Hindlimb muscle (tissue), 1 donor: ENCODE measurements around the gene HSPB2. TPM values are rescaled to one million over a fixed set of nuclear protein-coding genes. Genes with fewer than 3 reads are reported as not detected.
"Not testable (repeated sequence)": the region's sequence is repeated elsewhere in the genome, so short reads cannot be mapped to it uniquely, and the experiment has no call there.

Source experiments
- DNase-seq: peaks from one replicate; pipeline ENCODE4 v3.0.0-alpha.2; 2013
- polyA plus RNA-seq: library from polyadenylated mRNA; unstranded; fragments of 120-200 nt; gene quantifications from one replicate; pipeline ENCODE4 v1.2.1, GENCODE V29; 2013; ENCODE audit not compliant: insufficient read length

The HSPB2 gene
- polyA plus RNA-seq: 101 TPM

- no peak for DNase-seq
These were observed at the start of gene HSPB2 for GRCh38 chr11:111912535-111912934. Gene HSPB2, plus strand, starts transcription at chr11:111912734. Its CDS starts 96 bp downstream, at chr11:111912830.

- no peak for DNase-seq
These were observed 42.4 kb upstream of the HSPB2 start for GRCh38 chr11:111870113-111870512.

- no peak for DNase-seq
These were observed 42.0 kb upstream of the HSPB2 start for GRCh38 chr11:111870522-111870885.

- peak; percentile 89 for DNase-seq
These were observed 41.4 kb upstream of the HSPB2 start, which contains the start of gene ALG9 for GRCh38 chr11:111870886-111871692. Gene ALG9, minus strand, starts transcription at chr11:111871581. Its CDS starts 99 bp downstream, at chr11:111871482.

- DNase-seq: no peak
These were observed 40.8 kb upstream of the HSPB2 start for GRCh38 chr11:111871693-111872161.

- no peak for DNase-seq
These were observed 34.1 kb upstream of the HSPB2 start for GRCh38 chr11:111878385-111878848.

GRCh38 chr11:111878849-111879636, 33.5 kb upstream of the HSPB2 start, which contains the start of the genes CFAP68 and FDXACB1:
Gene CFAP68, plus strand, starts transcription at chr11:111879541. Its CDS starts 20 bp downstream, at chr11:111879561.
Gene FDXACB1, minus strand, starts transcription at chr11:111879165. Its CDS starts 33 bp downstream, at chr11:111879132.
- DNase-seq: peak; percentile 96

- peak; percentile 11 for DNase-seq
These were observed 32.9 kb upstream of the HSPB2 start for GRCh38 chr11:111879637-111879960.

GRCh38 chr11:111882202-111882601, 30.3 kb upstream of the HSPB2 start:
- no peak for DNase-seq

- DNase-seq: not testable (repeated sequence)
These were observed 27.5 kb upstream of the HSPB2 start for GRCh38 chr11:111885053-111885452.

- DNase-seq: no peak
These were observed 26.5 kb upstream of the HSPB2 start for GRCh38 chr11:111886032-111886431.

- no peak for DNase-seq
These were observed 25.7 kb upstream of the HSPB2 start for GRCh38 chr11:111886844-111887243.

- DNase-seq: no peak
These were observed 7.1 kb upstream of the HSPB2 start for GRCh38 chr11:111905411-111905810.

GRCh38 chr11:111906680-111907079, 5.9 kb upstream of the HSPB2 start:
- no peak for DNase-seq

- DNase-seq: no peak
These were observed 3.8 kb upstream of the HSPB2 start for GRCh38 chr11:111908639-111909305.

GRCh38 chr11:111909378-111909777, 3.2 kb upstream of the HSPB2 start:
- DNase-seq: no peak

GRCh38 chr11:111910676-111911562, 1.6 kb upstream of the HSPB2 start:
- no peak for DNase-seq

GRCh38 chr11:111911563-111912401, 752 bp upstream of the HSPB2 start, which contains the start of gene CRYAB:
Gene CRYAB, minus strand, starts transcription at chr11:111911770. Its CDS starts 46 bp downstream, at chr11:111911724.
- DNase-seq: peak; percentile 84

- DNase-seq: no peak
These were observed 712 bp downstream of the HSPB2 start for GRCh38 chr11:111913031-111913861.

- DNase-seq: no peak
These were observed 1.5 kb downstream of the HSPB2 start for GRCh38 chr11:111913997-111914396.
